ENCODE data around the gene KRABD2.

KRABD2 gene

GRCh38 chr17:8391711-8392110 is 15.2 kb upstream of the KRABD2 start:
- DNase-seq (ENCODE audit: low spot score): no peak
- WGBS: 57% methylated on average over 9 of the region's 9 CpGs
- no peak for TF ChIP-seq SP1 (IDR thresholded peaks at IDR 0.05)
- no peak for TF ChIP-seq HNF4A (conservative IDR thresholded peaks at IDR 0.05)
- TF ChIP-seq YY1 (IDR thresholded peaks at IDR 0.05): no peak
- TF ChIP-seq, protein P1, sequence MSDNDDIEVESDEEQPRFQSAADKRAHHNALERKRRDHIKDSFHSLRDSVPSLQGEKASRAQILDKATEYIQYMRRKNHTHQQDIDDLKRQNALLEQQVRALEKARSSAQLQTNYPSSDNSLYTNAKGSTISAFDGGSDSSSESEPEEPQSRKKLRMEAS (IDR thresholded peaks at IDR 0.05): no peak
- TF ChIP-seq, protein P2, sequence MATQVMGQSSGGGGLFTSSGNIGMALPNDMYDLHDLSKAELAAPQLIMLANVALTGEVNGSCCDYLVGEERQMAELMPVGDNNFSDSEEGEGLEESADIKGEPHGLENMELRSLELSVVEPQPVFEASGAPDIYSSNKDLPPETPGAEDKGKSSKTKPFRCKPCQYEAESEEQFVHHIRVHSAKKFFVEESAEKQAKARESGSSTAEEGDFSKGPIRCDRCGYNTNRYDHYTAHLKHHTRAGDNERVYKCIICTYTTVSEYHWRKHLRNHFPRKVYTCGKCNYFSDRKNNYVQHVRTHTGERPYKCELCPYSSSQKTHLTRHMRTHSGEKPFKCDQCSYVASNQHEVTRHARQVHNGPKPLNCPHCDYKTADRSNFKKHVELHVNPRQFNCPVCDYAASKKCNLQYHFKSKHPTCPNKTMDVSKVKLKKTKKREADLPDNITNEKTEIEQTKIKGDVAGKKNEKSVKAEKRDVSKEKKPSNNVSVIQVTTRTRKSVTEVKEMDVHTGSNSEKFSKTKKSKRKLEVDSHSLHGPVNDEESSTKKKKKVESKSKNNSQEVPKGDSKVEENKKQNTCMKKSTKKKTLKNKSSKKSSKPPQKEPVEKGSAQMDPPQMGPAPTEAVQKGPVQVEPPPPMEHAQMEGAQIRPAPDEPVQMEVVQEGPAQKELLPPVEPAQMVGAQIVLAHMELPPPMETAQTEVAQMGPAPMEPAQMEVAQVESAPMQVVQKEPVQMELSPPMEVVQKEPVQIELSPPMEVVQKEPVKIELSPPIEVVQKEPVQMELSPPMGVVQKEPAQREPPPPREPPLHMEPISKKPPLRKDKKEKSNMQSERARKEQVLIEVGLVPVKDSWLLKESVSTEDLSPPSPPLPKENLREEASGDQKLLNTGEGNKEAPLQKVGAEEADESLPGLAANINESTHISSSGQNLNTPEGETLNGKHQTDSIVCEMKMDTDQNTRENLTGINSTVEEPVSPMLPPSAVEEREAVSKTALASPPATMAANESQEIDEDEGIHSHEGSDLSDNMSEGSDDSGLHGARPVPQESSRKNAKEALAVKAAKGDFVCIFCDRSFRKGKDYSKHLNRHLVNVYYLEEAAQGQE (IDR thresholded peaks at IDR 0.05): no peak
- TF ChIP-seq FOXA2 (IDR thresholded peaks at IDR 0.05): no peak
- no peak for TF ChIP-seq FOXA1 (IDR thresholded peaks at IDR 0.05)
- TF ChIP-seq, protein P3, sequence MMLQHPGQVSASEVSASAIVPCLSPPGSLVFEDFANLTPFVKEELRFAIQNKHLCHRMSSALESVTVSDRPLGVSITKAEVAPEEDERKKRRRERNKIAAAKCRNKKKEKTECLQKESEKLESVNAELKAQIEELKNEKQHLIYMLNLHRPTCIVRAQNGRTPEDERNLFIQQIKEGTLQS (IDR thresholded peaks at IDR 0.05): no peak
- H3K9me3 ChIP-seq (ENCODE audit: control insufficient read depth in 4 of 4, low read length in 3 of 4): no peaks in the 10 kb centered on the region
- peaks cover 0 to 3% (median under 1%) of the 10 kb centered on the region in 4 donors for H3K27me3 ChIP-seq (ENCODE audit: control insufficient read depth in 4 of 4, insufficient read depth in 4 of 4, low read length in 3 of 4)
- peaks cover 0 to 2% (median 0%) of the 10 kb centered on the region in 4 donors for H3K4me1 ChIP-seq (ENCODE audit: control insufficient read depth in 4 of 4, insufficient read depth in 4 of 4, low read length in 3 of 4)
- H3K27ac ChIP-seq (ENCODE audit: low read depth in 1 of 2, low read length in 2 of 2): no peak overlapping the region
- no peak overlapping the region for H3K4me3 ChIP-seq (ENCODE audit: low read depth in 1 of 3, low read length in 3 of 3)
- H3K9ac ChIP-seq (ENCODE audit: low read depth in 1 of 2, low read length in 2 of 2): no peak overlapping the region
- no peaks in the 10 kb centered on the region for H3K36me3 ChIP-seq (ENCODE audit: control insufficient read depth in 4 of 4, insufficient read depth in 3 of 4, low read depth in 1 of 4, low read length in 3 of 4)

GRCh38 chr17:8387914-8388651 is 11.6 kb upstream of the KRABD2 start:
- Histone ChIP-seq H3K36me3 (ENCODE audit: control insufficient read depth in 4 of 4, insufficient read depth in 3 of 4, low read depth in 1 of 4, low read length in 3 of 4) (no peaks in the 10 kb centered on the region), H3K4me3 (ENCODE audit: low read depth in 1 of 3, low read length in 3 of 3) (no peak overlapping the region), H3K9ac (ENCODE audit: low read depth in 1 of 2, low read length in 2 of 2) (no peak overlapping the region), H3K27ac (ENCODE audit: low read depth in 1 of 2, low read length in 2 of 2) (no peak overlapping the region), H3K9me3 (ENCODE audit: control insufficient read depth in 4 of 4, low read length in 3 of 4) (no peaks in the 10 kb centered on the region), H3K4me1 (ENCODE audit: control insufficient read depth in 4 of 4, insufficient read depth in 4 of 4, low read length in 3 of 4) (peaks cover 0 to 15% (median 9%) of the 10 kb centered on the region in 4 donors), H3K27me3 (ENCODE audit: control insufficient read depth in 4 of 4, insufficient read depth in 4 of 4, low read length in 3 of 4) (no peaks in the 10 kb centered on the region)
- TF ChIP-seq SP1 (IDR thresholded peaks at IDR 0.05): no peak
- DNase-seq (ENCODE audit: low spot score): no peak
- WGBS: 91% methylated on average over 7 of the region's 7 CpGs

DNA sequence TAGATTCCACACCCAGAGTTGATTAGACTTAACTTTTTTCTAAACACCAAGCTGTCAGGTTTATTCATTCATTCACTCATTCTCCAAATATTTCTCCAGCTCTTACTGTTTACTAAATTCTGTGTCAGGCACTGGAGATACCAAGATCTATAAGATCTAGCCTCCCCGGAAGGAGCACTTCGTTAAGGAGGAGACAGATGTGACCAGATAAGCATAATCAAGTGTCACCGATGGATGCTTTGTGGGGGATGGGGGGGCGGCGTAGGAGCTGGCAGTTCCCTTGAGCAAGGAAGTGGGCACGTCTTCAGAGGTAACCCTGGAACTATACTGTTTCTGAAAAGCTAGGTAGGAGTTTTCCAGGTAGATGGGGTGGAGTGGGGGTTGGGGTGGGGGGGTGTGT is 10.3 kb upstream of the KRABD2 start:
- Histone ChIP-seq H3K27ac (ENCODE audit: low read depth in 1 of 2, low read length in 2 of 2) (no peak overlapping the region), H3K4me3 (ENCODE audit: low read depth in 1 of 3, low read length in 3 of 3) (no peak overlapping the region), H3K36me3 (ENCODE audit: control insufficient read depth in 4 of 4, insufficient read depth in 3 of 4, low read depth in 1 of 4, low read length in 3 of 4) (peaks cover 0 to 1% (median under 1%) of the 10 kb centered on the region in 4 donors), H3K4me1 (ENCODE audit: control insufficient read depth in 4 of 4, insufficient read depth in 4 of 4, low read length in 3 of 4) (peaks cover 3 to 20% (median 13%) of the 10 kb centered on the region in 4 donors), H3K9me3 (ENCODE audit: control insufficient read depth in 4 of 4, low read length in 3 of 4) (no peaks in the 10 kb centered on the region), H3K9ac (ENCODE audit: low read depth in 1 of 2, low read length in 2 of 2) (no peak overlapping the region), H3K27me3 (ENCODE audit: control insufficient read depth in 4 of 4, insufficient read depth in 4 of 4, low read length in 3 of 4) (no peaks in the 10 kb centered on the region)
- no peak for TF ChIP-seq ZBTB33 (IDR thresholded peaks at IDR 0.05)
- no peak for TF ChIP-seq EGR1 (IDR thresholded peaks at IDR 0.05; ENCODE audit: low read depth in 2 of 2)
- TF ChIP-seq FOXA2 (IDR thresholded peaks at IDR 0.05): no peak
- TF ChIP-seq FOXA1 (IDR thresholded peaks at IDR 0.05): no peak
- TF ChIP-seq YY1 (IDR thresholded peaks at IDR 0.05): no peak
- no peak for DNase-seq (ENCODE audit: low spot score)
- WGBS: 84% methylated on average over 6 of the region's 6 CpGs

Data from liver (tissue), 7 donors.